ENCODE results near the gene TLX2.

- no peak for TF ChIP-seq EZH2 (IDR thresholded peaks at IDR 0.05; ENCODE audit: insufficient read depth, poor library complexity, severe bottlenecking)
- TF ChIP-seq EZH2phosphoT487 (IDR thresholded peaks at IDR 0.05; ENCODE audit: insufficient read depth, low read depth) = no peak
Observed at GRCh38 chr2:74530239-74531187, 16.3 kb downstream of the TLX2 start.

Data from GM23248 (cell line).